ENCODE results near the gene CAPN2. TPM values are rescaled to one million over a fixed set of nuclear protein-coding genes. Genes with fewer than 3 reads are reported as not detected.
A peak's percentile ranks its signal among the peaks of the same experiment; 100 is the strongest.

Gene CAPN2
- 100 to 1,000 TPM; 235 to 258 TPM for total RNA-seq

DNA sequence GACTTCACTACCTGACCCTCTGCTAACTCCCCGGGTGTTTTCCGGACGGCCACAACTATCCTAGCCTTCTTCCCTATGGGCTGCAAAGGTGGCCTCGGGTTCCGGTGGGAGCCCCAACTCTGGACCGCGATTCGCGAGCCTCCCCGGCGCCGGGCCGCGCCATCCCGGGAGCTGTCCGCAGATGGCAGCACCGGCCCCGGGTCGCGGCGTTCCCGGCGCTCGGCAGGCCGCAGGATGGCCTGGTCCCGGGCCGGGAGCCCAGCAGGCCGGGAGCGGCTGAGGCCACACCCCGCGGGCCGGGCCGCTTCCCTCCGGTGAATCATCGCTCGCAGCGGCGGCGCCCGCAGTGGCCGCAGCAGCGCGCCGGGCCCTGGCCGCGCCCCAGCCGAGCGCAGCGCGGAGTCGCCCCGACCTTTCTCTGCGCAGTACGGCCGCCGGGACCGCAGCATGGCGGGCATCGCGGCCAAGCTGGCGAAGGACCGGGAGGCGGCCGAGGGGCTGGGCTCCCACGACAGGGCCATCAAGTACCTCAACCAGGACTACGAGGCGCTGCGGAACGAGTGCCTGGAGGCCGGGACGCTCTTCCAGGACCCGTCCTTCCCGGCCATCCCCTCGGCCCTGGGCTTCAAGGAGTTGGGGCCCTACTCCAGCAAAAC is at the start of gene CAPN2:
Gene CAPN2 (plus strand): TSS at position 346 of the 656 bp plus-strand sequence. CDS start 102 bp downstream, at position 448.
- TF ChIP-seq, protein P1, sequence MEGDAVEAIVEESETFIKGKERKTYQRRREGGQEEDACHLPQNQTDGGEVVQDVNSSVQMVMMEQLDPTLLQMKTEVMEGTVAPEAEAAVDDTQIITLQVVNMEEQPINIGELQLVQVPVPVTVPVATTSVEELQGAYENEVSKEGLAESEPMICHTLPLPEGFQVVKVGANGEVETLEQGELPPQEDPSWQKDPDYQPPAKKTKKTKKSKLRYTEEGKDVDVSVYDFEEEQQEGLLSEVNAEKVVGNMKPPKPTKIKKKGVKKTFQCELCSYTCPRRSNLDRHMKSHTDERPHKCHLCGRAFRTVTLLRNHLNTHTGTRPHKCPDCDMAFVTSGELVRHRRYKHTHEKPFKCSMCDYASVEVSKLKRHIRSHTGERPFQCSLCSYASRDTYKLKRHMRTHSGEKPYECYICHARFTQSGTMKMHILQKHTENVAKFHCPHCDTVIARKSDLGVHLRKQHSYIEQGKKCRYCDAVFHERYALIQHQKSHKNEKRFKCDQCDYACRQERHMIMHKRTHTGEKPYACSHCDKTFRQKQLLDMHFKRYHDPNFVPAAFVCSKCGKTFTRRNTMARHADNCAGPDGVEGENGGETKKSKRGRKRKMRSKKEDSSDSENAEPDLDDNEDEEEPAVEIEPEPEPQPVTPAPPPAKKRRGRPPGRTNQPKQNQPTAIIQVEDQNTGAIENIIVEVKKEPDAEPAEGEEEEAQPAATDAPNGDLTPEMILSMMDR (IDR thresholded peaks at IDR 0.05): peak; percentile 72
- Histone ChIP-seq H3K4me3 (peak within 1 kb of the TSS; percentile 97), H3K4me1 (ENCODE audit: control insufficient read depth in 1 of 2, low read depth in 2 of 2) (peaks cover 49 to 64% of the 10 kb centered on the region in 2 donors), H3K27ac (peak within 1 kb of the TSS; percentile 84 to 94), H3K36me3 (no peaks in the 10 kb centered on the region), H3K27me3 (replicated peaks; ENCODE audit: insufficient read depth) (no peaks in the 10 kb centered on the region), H3K9me3 (no peaks in the 10 kb centered on the region)
- DNase-seq (ENCODE audit: low spot score) (no peak), ATAC-seq (ENCODE audit: insufficient number of reproducible peaks, low FRiP score, low read depth) (peak; percentile 63)

DNA sequence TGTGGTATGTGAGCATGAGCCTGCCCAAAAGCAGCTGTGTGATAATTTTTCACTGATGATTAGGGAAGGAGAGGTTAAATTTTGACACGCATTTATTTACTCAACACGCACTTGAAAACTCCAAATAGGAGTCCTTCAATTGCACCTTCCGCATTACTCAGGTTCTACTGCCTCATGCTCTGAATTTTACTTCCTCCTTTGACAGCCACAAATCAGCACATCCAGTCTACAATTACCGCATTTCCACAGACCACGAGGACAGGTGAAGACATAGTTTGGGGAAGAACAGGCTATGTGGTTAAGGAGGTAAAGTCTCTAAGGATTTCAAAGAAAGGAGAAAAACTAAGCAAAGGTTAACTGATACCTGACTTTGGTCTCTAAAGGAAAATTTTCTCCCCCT is 49.4 kb upstream of the CAPN2 start:
- Histone ChIP-seq H3K4me1 (ENCODE audit: control insufficient read depth in 1 of 2, low read depth in 2 of 2) (peaks cover 0 to 5% of the 10 kb centered on the region in 2 donors), H3K27ac (no peak overlapping the region), H3K36me3 (no peaks in the 10 kb centered on the region), H3K4me3 (no peak overlapping the region), H3K9me3 (no peaks in the 10 kb centered on the region), H3K27me3 (replicated peaks; ENCODE audit: insufficient read depth) (no peaks in the 10 kb centered on the region)
- TF ChIP-seq, protein P1 (IDR thresholded peaks at IDR 0.05): no peak
- DNase-seq (ENCODE audit: low spot score) (no peak), ATAC-seq (ENCODE audit: insufficient number of reproducible peaks, low FRiP score, low read depth) (no peak)

DNA sequence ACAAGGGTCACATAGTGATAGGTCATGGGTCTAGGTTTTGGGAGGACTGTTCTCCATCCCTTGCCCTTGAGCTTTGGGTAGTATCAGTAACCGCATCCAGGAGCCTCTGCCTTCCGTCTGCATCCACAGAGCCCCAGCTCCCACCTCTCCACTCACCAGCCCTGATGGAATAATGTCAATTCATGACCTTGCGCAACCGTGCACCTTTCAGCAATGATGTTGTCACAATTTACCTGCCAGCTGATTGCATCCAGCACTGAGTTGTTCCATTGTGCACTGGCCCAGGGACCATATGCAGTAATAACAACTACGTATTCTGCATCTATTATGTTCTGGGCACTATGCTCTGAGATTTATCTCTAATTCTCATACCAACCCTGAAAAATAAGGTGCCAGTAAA is 48.2 kb upstream of the CAPN2 start:
- DNase-seq (ENCODE audit: low spot score) (no peak), ATAC-seq (ENCODE audit: insufficient number of reproducible peaks, low FRiP score, low read depth) (no peak)
- Histone ChIP-seq H3K4me3 (no peak overlapping the region), H3K27me3 (replicated peaks; ENCODE audit: insufficient read depth) (no peaks in the 10 kb centered on the region), H3K9me3 (no peaks in the 10 kb centered on the region), H3K27ac (no peak overlapping the region), H3K36me3 (no peaks in the 10 kb centered on the region), H3K4me1 (ENCODE audit: control insufficient read depth in 1 of 2, low read depth in 2 of 2) (peaks cover 0 to 5% of the 10 kb centered on the region in 2 donors)
- TF ChIP-seq, protein P1 (IDR thresholded peaks at IDR 0.05): no peak

DNA sequence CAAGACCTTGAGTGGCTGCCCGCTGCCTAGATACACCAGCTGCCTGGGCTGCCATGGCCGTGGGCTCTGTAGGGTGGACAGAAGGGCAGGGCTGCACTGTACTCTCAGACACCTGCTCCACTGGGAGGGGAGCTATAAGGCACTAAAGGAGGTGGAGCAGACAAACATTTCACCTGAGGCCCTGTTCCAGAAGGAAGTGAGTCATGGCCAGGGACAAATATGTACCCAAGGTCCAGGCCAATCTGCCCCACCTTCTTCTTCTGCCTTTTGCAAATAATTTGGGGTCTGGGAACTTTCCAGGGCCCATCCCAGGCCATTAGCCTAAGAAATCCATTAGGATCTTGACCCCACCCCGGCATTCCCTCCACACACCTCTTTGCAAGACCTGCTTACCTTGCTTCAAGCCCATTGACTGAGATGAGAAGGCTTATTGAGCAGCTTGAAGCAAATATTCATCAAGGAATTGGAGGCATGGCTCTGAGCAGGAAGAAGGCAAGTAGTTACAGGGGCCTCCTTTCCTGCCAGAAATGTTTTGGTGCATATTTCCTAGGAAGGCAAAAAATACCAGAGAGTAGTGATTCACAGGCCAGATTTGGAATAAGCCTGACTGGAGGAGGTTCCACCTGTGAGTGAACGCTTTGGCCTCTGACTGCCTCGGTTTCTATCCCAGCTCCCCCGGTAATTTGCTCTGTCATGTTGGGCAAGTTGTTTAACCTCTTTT is 46.6 kb upstream of the CAPN2 start, which contains the start of gene CAPN8:
Gene CAPN8 (minus strand): TSS at position 110 of the 721 bp plus-strand sequence. CDS start 55 bp downstream, at position 55.
- H3K4me1 ChIP-seq (ENCODE audit: control insufficient read depth in 1 of 2, low read depth in 2 of 2): peaks cover 0 to 5% of the 10 kb centered on the region in 2 donors
- H3K36me3 ChIP-seq: no peaks in the 10 kb centered on the region
- H3K9me3 ChIP-seq: no peaks in the 10 kb centered on the region
- no peak within 1 kb of the TSS for H3K27ac ChIP-seq
- ATAC-seq (ENCODE audit: insufficient number of reproducible peaks, low FRiP score, low read depth) (no peak), DNase-seq (ENCODE audit: low spot score) (no peak)
- H3K27me3 ChIP-seq (replicated peaks; ENCODE audit: insufficient read depth): no peaks in the 10 kb centered on the region
- TF ChIP-seq, protein P1 (IDR thresholded peaks at IDR 0.05): no peak
- H3K4me3 ChIP-seq: no peak within 1 kb of the TSS

DNA sequence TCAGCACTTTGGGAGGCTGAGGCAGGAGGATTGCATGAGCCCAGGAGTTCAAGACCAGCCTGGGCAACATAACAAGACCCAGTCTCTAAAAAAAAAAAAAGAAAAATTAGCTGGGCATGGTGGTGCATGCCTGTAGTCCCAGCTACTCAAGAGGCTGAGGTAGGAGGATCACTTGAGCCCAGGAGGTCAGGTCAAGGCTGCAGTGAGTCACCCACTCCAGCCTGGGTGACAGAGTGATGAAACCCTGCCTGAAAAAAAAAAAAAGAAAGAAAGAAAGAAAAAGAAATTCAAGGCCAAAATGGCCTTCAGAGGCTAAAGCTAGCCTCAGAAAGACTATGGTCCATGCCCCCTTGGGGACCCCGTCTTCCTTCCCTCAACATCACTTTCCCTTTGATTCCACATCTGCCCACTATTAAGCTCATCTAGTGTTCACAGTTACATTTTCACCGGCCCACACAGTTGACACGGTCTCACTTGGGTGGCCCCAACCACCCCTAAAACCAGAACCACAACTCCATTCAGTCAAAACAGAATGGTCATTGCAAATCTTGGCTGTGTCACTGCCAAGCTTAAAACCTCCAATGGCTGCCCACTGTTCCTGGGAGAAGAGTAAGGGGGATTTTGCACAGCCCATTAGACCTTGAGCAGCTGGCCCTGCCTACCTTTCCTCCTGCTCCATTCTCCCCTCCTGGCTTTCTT is 44.7 kb upstream of the CAPN2 start:
- ATAC-seq (ENCODE audit: insufficient number of reproducible peaks, low FRiP score, low read depth): no peak
- H3K27me3 ChIP-seq (replicated peaks; ENCODE audit: insufficient read depth): no peaks in the 10 kb centered on the region
- no peak for DNase-seq (ENCODE audit: low spot score)
- TF ChIP-seq, protein P1 (IDR thresholded peaks at IDR 0.05): no peak
- no peaks in the 10 kb centered on the region for H3K36me3 ChIP-seq
- no peak overlapping the region for H3K27ac ChIP-seq
- no peak overlapping the region for H3K4me3 ChIP-seq
- peaks cover 0 to 5% of the 10 kb centered on the region in 2 donors for H3K4me1 ChIP-seq (ENCODE audit: control insufficient read depth in 1 of 2, low read depth in 2 of 2)
- H3K9me3 ChIP-seq: no peaks in the 10 kb centered on the region

All from thoracic aorta (tissue), 2 donors.